GM23248 (cell line): ENCODE results near the gene RRAS2. TPM values are rescaled to one million over a fixed set of nuclear protein-coding genes. Genes with fewer than 3 reads are reported as not detected.

Experiments used
- DNase-seq: peaks from one replicate; pipeline ENCODE4 v3.0.0-alpha.2; 2015
- H2AFZ ChIP-seq: fragments of 200-600 bp; sonication (generic); 2 replicates; pipeline ENCODE4 v1.6.1; 2016; ENCODE audit warnings: antibody characterized with exemption
- H3F3A ChIP-seq: fragments of 200-600 bp; sonication (generic); 2 replicates; pipeline ENCODE4 v1.6.1; 2016; ENCODE audit warnings: mild to moderate bottlenecking, antibody characterized with exemption, mixed run types; ENCODE audit not compliant: insufficient read depth
- H3K27ac ChIP-seq: fragments of 200-600 bp; sonication (generic); 2 replicates; pipeline ENCODE4 v1.5.1; 2016; ENCODE audit warnings: mild to moderate bottlenecking
- H3K27me3 ChIP-seq: fragments of 200-600 bp; sonication (generic); replicated peaks from 2 replicates; pipeline ENCODE4 v1.6.1; 2016; ENCODE audit warnings: mild to moderate bottlenecking; ENCODE audit not compliant: insufficient read depth
- H3K36me3 ChIP-seq: fragments of 200-600 bp; sonication (generic); 2 replicates; pipeline ENCODE4 v1.6.1; 2016; ENCODE audit warnings: low read depth, mild to moderate bottlenecking
- H3K4me1 ChIP-seq: fragments of 200-600 bp; sonication (generic); 2 replicates; pipeline ENCODE4 v1.6.1; 2016; ENCODE audit warnings: mild to moderate bottlenecking; ENCODE audit not compliant: insufficient read depth
- H3K4me2 ChIP-seq: fragments of 200-600 bp; sonication (generic); one replicate; pipeline ENCODE4 v1.6.1; 2016; ENCODE audit warnings: mild to moderate bottlenecking; ENCODE audit not compliant: unreplicated experiment
- H3K4me3 ChIP-seq: fragments of 200-600 bp; sonication (generic); 2 replicates; pipeline ENCODE4 v1.5.1; 2016; ENCODE audit warnings: mild to moderate bottlenecking
- H3K79me2 ChIP-seq: fragments of 200-600 bp; sonication (generic); 2 replicates; pipeline ENCODE4 v1.6.1; 2016; ENCODE audit warnings: mild to moderate bottlenecking; ENCODE audit not compliant: insufficient read depth
- H3K9ac ChIP-seq: fragments of 200-600 bp; sonication (generic); 2 replicates; pipeline ENCODE4 v1.6.1; 2016; ENCODE audit warnings: mild to moderate bottlenecking
- H3K9me2 ChIP-seq: fragments of 200-600 bp; sonication (generic); 2 replicates; pipeline ENCODE4 v1.6.1; 2016; ENCODE audit warnings: mixed run types, mild to moderate bottlenecking, moderate library complexity; ENCODE audit not compliant: insufficient read depth
- H3K9me3 ChIP-seq: fragments of 200-600 bp; sonication (generic); one replicate; pipeline ENCODE4 v1.6.1; 2017; ENCODE audit warnings: low read depth
- H4K20me1 ChIP-seq: fragments of 200-600 bp; sonication (generic); 2 replicates; pipeline ENCODE4 v1.6.0; 2016; ENCODE audit not compliant: insufficient read depth
- EZH2 ChIP-seq: fragments of 200-600 bp; sonication (generic); IDR thresholded peaks from 2 replicates; pipeline ENCODE4 v1.6.1; 2018; ENCODE audit warnings: antibody characterized with exemption, mild to moderate bottlenecking; ENCODE audit not compliant: insufficient read depth, poor library complexity, severe bottlenecking
- EZH2phosphoT487 ChIP-seq: fragments of 200-600 bp; sonication (generic); IDR thresholded peaks from 2 replicates; pipeline ENCODE4 v1.6.1; 2018; ENCODE audit warnings: antibody characterized with exemption, moderate library complexity, mild to moderate bottlenecking, low read depth; ENCODE audit not compliant: insufficient read depth
- WGBS, 2 experiments: methylation state at CpG; one replicate each; pipeline ENCODE4 v1.1.6; 2015 to 2017; ENCODE audit warnings: low lambda C conversion rate in 2 of 2, low coverage in 1 of 2; ENCODE audit errors: missing lambda C conversion rate in 2 of 2; 5-methylcytosine and 5-hydroxymethylcytosine counted together
- in situ Hi-C: fragments of 300-500 bp; cut with MboI; formaldehyde crosslinking; loops from 2 replicates; pipeline ENCODE4 v1.15.0; 2020
- polyA plus RNA-seq: library from polyadenylated mRNA; unstranded; fragments of >200 nt; fragmentation: Nextera tagmentation; extraction: Ambion mirVana; gene quantifications from 2 replicates; pipeline ENCODE4 v1.2.1, GENCODE V29; 2016
- total RNA-seq: library from RNA; depleted of rRNA; stranded (reverse); fragments of >200 nt; shearing (Covaris generic); gene quantifications from 2 replicates; pipeline ENCODE4 v1.2.3, GENCODE V29; 2014

RRAS2 gene
- total and polyA plus RNA-seq, 2 experiments from 2014 or later, result 268 to 382 TPM

- Histone ChIP-seq H3K4me1 (no peaks in the 10 kb centered on the region), H3K9ac (no peak overlapping the region), H3K36me3 (no peaks in the 10 kb centered on the region), H3K9me3 (no peaks in the 10 kb centered on the region), H4K20me1 (no peaks in the 10 kb centered on the region), H3K27me3 (0 out of 2 replicates have a peak, but pooled peaks cover 2% of the 10 kb centered on the region), H3K9me2 (no peaks in the 10 kb centered on the region), H3K79me2 (no peaks in the 10 kb centered on the region), H3K4me2 (no peak overlapping the region), H2AFZ (no peak overlapping the region), H3K27ac (no peak overlapping the region), H3F3A (peaks cover 24% of the 10 kb centered on the region), H3K4me3 (no peak overlapping the region)
- in situ Hi-C loops, result no loop called here
- 67 to 75% methylated on average over 5 of the region's 5 CpGs for WGBS, 2 experiments
- DNase-seq, result no peak
- TF ChIP-seq EZH2phosphoT487, result no peak
- TF ChIP-seq EZH2, result no peak
These were observed 107.2 kb downstream of the RRAS2 start for GRCh38 chr11:14251754-14252153.

GRCh38 chr11:14249121-14249963, 109.6 kb downstream of the RRAS2 start:
- no peaks in the 10 kb centered on the region for H3K9me3 ChIP-seq
- H3K9me2 ChIP-seq, result no peaks in the 10 kb centered on the region
- no peaks in the 10 kb centered on the region for H4K20me1 ChIP-seq
- WGBS, 2 experiments, result 21 to 27% methylated on average over 10 of the region's 10 CpGs
- 0 out of 2 replicates have a peak, but pooled peaks cover 4% of the 10 kb centered on the region for H3F3A ChIP-seq
- no peaks in the 10 kb centered on the region for H3K79me2 ChIP-seq
- peak; percentile 72 for DNase-seq
- no peaks in the 10 kb centered on the region for H3K4me1 ChIP-seq
- H3K4me3 ChIP-seq, result no peak overlapping the region
- no peak overlapping the region for H3K27ac ChIP-seq
- no peaks in the 10 kb centered on the region for H3K36me3 ChIP-seq
- no peak overlapping the region for H2AFZ ChIP-seq
- peaks cover 4% of the 10 kb centered on the region; the same call in 1 of the 2 replicates for H3K27me3 ChIP-seq
- no peak for TF ChIP-seq EZH2phosphoT487
- no peak for TF ChIP-seq EZH2
- in situ Hi-C loops, result loop anchor here (5.0 kb wide), 1 partner anchor 287 kb away; the partner anchor contains the start of gene SPON1
- H3K9ac ChIP-seq, result no peak overlapping the region
- no peak overlapping the region for H3K4me2 ChIP-seq

- H3K27me3 ChIP-seq, result peaks cover 4% of the 10 kb centered on the region; the same call in 1 of the 2 replicates
- no peaks in the 10 kb centered on the region for H3K9me3 ChIP-seq
- H3K9me2 ChIP-seq, result no peaks in the 10 kb centered on the region
- no peaks in the 10 kb centered on the region for H3K79me2 ChIP-seq
- no peak overlapping the region for H3K4me2 ChIP-seq
- 69 to 73% methylated on average over 5 of the region's 5 CpGs for WGBS, 2 experiments
- H3K27ac ChIP-seq, result no peak overlapping the region
- H3K4me1 ChIP-seq, result no peaks in the 10 kb centered on the region
- H3K4me3 ChIP-seq, result no peak overlapping the region
- H3K9ac ChIP-seq, result no peak overlapping the region
- no peak overlapping the region for H2AFZ ChIP-seq
- no peaks in the 10 kb centered on the region for H3K36me3 ChIP-seq
- in situ Hi-C loops, result loop anchor here (5.0 kb wide), 1 partner anchor 286 kb away; the partner anchor contains the start of gene SPON1
- H4K20me1 ChIP-seq, result no peaks in the 10 kb centered on the region
- no peak for TF ChIP-seq EZH2
- no peak for TF ChIP-seq EZH2phosphoT487
- H3F3A ChIP-seq, result 0 out of 2 replicates have a peak, but pooled peaks cover 4% of the 10 kb centered on the region
- DNase-seq, result no peak
These were observed 110.4 kb downstream of the RRAS2 start for GRCh38 chr11:14248580-14248981.

- no peaks in the 10 kb centered on the region for H3K9me2 ChIP-seq
- H3K4me1 ChIP-seq, result no peaks in the 10 kb centered on the region
- no peaks in the 10 kb centered on the region for H4K20me1 ChIP-seq
- 0 out of 2 replicates have a peak, but pooled peaks cover 4% of the 10 kb centered on the region for H3F3A ChIP-seq
- no peak overlapping the region for H3K9ac ChIP-seq
- WGBS, 2 experiments, result 49 to 53% methylated on average over 2 of the region's 2 CpGs
- no peak for TF ChIP-seq EZH2phosphoT487
- no peak for TF ChIP-seq EZH2
- H3K27me3 ChIP-seq, result peaks cover 4% of the 10 kb centered on the region
- H3K36me3 ChIP-seq, result no peaks in the 10 kb centered on the region
- no peak overlapping the region for H3K4me2 ChIP-seq
- no peak overlapping the region for H3K27ac ChIP-seq
- H3K79me2 ChIP-seq, result no peaks in the 10 kb centered on the region
- H3K4me3 ChIP-seq, result no peak overlapping the region
- in situ Hi-C loops, result loop anchor here (5.0 kb wide), 1 partner anchor 283 kb away; the partner anchor contains the start of gene SPON1
- H2AFZ ChIP-seq, result no peak overlapping the region
- no peak for DNase-seq
- no peaks in the 10 kb centered on the region for H3K9me3 ChIP-seq
These were observed 113.5 kb downstream of the RRAS2 start for GRCh38 chr11:14245444-14245843.
